Right lobe of liver (tissue), 4 donors: Measurements from ENCODE around the gene APBB2.

Experiments used
- CTCF ChIP-seq, 4 donors: fragments of 200-600 bp in 3 of 4; fragments of 450-650 bp in 1 of 4; IDR thresholded peaks; one replicate each; pipeline versions ENCODE4 v1.5.1 to v1.8.0; 2016 to 2022; ENCODE audit warnings: antibody characterized with exemption in 4 of 4, mild to moderate bottlenecking in 2 of 4
- POLR2A ChIP-seq: fragments of 450-650 bp; IDR thresholded peaks from one replicate; pipeline ENCODE4 v1.6.1; 2017; ENCODE audit warnings: antibody characterized with exemption, mild to moderate bottlenecking
- donor health status: DM: no; HTN: no; CAD: no.
- donor health status: DM: no; HTN: no; CAD: no.
- donor health status: DM: no; HTN: yes; CAD: no.

GRCh38 chr4:41137879-41138278, 76.5 kb downstream of the APBB2 start:
- no peak for TF ChIP-seq CTCF (IDR thresholded peaks at IDR 0.05)
- TF ChIP-seq POLR2A = no peak
